Measurements from ENCODE around the gene GRK5. TPM values are rescaled to one million over a fixed set of nuclear protein-coding genes. Genes with fewer than 3 reads are reported as not detected.
A peak's percentile ranks its signal among the peaks of the same experiment; 100 is the strongest.

GRK5 gene
- total RNA-seq, 1 donor: 1.8 TPM

DNA sequence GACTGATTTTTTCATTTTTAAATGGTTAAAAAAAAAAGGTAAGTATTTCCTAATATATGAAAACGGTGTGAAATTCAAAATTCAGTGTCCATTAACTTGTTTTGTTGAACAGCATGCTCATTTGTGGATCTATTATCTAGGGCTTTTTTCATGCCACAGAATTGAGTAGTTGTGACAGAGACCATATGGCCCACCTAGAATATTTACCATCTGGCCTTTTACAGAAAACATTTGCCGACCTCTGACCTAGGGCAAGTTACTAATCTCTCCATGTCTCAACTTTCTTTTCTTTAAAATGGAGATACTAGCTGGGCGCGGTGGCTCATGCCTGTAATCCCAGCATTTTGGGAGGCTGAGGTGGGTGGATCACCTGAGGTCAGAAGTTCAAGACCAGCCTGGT is 41.3 kb downstream of the GRK5 start:
- Histone ChIP-seq H3K27ac (ENCODE audit: low read depth, low read length) (no peak overlapping the region), H3K4me3 (ENCODE audit: insufficient read depth, low read length) (no peak overlapping the region), H3K27me3 (ENCODE audit: insufficient read depth, low read length) (no peaks in the 10 kb centered on the region), H3K4me1 (ENCODE audit: insufficient read depth, low read length) (peaks cover 44% of the 10 kb centered on the region), H3K79me2 (ENCODE audit: insufficient read depth, low read length) (no peaks in the 10 kb centered on the region), H4K20me1 (ENCODE audit: insufficient read depth, low read length) (no peaks in the 10 kb centered on the region), H3K9me3 (ENCODE audit: low read depth, low read length) (no peaks in the 10 kb centered on the region), H2AFZ (ENCODE audit: low read length) (no peak overlapping the region), H3K4me2 (ENCODE audit: insufficient read depth, low read length) (no peak overlapping the region), H3K36me3 (ENCODE audit: insufficient read depth, low read length) (no peaks in the 10 kb centered on the region)
- no peak for DNase-seq (ENCODE audit: insufficient read length, low spot score, missing footprints)
- TF ChIP-seq, protein P1, sequence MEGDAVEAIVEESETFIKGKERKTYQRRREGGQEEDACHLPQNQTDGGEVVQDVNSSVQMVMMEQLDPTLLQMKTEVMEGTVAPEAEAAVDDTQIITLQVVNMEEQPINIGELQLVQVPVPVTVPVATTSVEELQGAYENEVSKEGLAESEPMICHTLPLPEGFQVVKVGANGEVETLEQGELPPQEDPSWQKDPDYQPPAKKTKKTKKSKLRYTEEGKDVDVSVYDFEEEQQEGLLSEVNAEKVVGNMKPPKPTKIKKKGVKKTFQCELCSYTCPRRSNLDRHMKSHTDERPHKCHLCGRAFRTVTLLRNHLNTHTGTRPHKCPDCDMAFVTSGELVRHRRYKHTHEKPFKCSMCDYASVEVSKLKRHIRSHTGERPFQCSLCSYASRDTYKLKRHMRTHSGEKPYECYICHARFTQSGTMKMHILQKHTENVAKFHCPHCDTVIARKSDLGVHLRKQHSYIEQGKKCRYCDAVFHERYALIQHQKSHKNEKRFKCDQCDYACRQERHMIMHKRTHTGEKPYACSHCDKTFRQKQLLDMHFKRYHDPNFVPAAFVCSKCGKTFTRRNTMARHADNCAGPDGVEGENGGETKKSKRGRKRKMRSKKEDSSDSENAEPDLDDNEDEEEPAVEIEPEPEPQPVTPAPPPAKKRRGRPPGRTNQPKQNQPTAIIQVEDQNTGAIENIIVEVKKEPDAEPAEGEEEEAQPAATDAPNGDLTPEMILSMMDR (IDR thresholded peaks at IDR 0.05; ENCODE audit: extremely low read depth, low read depth, low read length): no peak

DNA sequence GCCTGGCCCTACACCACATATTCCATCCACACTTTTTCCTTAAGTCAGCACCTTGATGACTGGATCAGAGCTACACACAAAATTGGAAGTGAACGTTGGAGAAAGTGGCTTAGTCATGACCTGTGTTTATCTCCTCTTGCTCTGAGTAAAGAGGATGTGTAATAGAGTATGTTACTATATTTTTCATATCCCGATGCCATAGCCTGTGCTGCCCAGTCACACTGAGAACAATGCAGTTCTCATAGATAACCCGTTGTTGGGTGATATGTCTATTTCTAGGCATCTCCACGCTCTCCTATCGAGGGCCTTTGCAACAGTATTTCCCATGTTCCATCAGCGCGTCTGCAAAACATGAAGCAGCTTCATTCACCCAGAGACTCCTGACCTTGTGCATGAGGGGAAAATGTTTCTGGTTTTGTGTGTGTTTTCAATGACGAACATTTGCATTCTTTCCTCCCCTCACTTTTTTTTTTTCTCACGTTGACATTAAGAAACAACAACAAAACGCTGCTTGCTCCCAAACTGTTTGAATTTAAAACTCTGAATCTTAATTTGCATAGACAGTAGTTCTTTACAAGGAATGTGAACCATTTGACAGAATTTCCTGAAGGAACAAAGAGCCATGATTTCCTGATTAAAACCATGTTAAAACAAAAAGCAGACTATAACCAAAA is 43.4 kb downstream of the GRK5 start:
- peaks cover 53% of the 10 kb centered on the region for H3K4me1 ChIP-seq (ENCODE audit: insufficient read depth, low read length)
- H3K27ac ChIP-seq (ENCODE audit: low read depth, low read length): peak overlapping the region; percentile 92
- no peaks in the 10 kb centered on the region for H3K79me2 ChIP-seq (ENCODE audit: insufficient read depth, low read length)
- H4K20me1 ChIP-seq (ENCODE audit: insufficient read depth, low read length): no peaks in the 10 kb centered on the region
- no peaks in the 10 kb centered on the region for H3K9me3 ChIP-seq (ENCODE audit: low read depth, low read length)
- H3K4me2 ChIP-seq (ENCODE audit: insufficient read depth, low read length): peak overlapping the region; percentile 32
- no peak overlapping the region for H3K4me3 ChIP-seq (ENCODE audit: insufficient read depth, low read length)
- TF ChIP-seq, protein P1 (IDR thresholded peaks at IDR 0.05; ENCODE audit: extremely low read depth, low read depth, low read length): no peak
- H3K36me3 ChIP-seq (ENCODE audit: insufficient read depth, low read length): no peaks in the 10 kb centered on the region
- no peaks in the 10 kb centered on the region for H3K27me3 ChIP-seq (ENCODE audit: insufficient read depth, low read length)
- peak; percentile 93 for DNase-seq (ENCODE audit: insufficient read length, low spot score, missing footprints)
- no peak overlapping the region for H2AFZ ChIP-seq (ENCODE audit: low read length)

DNA sequence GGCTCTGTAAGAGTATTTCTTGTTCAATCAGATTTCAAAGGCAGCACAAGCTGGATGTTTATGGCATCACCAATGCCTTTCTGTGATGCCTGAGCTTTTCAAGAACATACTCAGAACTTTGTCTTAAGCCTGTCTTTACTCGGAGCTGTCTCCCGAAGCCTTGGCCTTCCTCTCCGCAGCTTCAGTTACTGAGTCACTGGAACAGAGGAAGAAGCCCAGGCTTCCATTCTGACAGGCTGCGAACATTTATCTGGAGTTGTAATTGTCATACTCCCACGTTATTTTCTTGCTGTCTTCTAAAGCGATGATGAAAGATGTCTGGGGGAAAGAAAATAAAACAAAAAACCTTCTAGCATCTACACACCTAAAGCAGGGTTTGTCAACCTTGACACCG is 43.9 kb downstream of the GRK5 start:
- Histone ChIP-seq H2AFZ (ENCODE audit: low read length) (no peak overlapping the region), H3K9me3 (ENCODE audit: low read depth, low read length) (no peaks in the 10 kb centered on the region), H3K27ac (ENCODE audit: low read depth, low read length) (peak overlapping the region; percentile 92), H3K27me3 (ENCODE audit: insufficient read depth, low read length) (no peaks in the 10 kb centered on the region), H3K4me1 (ENCODE audit: insufficient read depth, low read length) (peaks cover 53% of the 10 kb centered on the region), H3K36me3 (ENCODE audit: insufficient read depth, low read length) (no peaks in the 10 kb centered on the region), H3K4me3 (ENCODE audit: insufficient read depth, low read length) (no peak overlapping the region), H3K79me2 (ENCODE audit: insufficient read depth, low read length) (no peaks in the 10 kb centered on the region), H4K20me1 (ENCODE audit: insufficient read depth, low read length) (no peaks in the 10 kb centered on the region), H3K4me2 (ENCODE audit: insufficient read depth, low read length) (peak overlapping the region; percentile 32)
- DNase-seq (ENCODE audit: insufficient read length, low spot score, missing footprints): peak; percentile 80
- TF ChIP-seq, protein P1 (IDR thresholded peaks at IDR 0.05; ENCODE audit: extremely low read depth, low read depth, low read length): no peak

DNA sequence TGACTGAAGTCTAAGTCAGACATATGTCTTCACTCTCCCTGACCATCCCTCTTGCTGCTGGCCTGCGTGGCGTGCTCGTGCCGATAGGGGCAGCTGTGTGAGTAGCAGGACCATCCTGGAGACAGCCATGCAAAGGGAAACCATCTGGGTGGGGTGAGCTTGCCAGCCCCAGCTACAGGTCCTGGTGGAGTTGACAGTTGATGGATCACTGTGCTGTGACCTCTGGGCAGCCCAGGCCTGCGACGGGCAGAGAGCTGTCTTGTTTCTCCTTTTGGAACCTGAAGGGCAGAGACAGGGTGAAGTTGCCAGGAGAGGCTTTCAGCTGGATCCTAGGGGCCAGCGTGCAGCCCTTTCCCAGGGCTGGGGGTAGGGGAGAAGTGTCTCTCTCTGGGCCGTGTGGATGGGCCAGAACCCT is 44.7 kb downstream of the GRK5 start:
- H3K4me1 ChIP-seq (ENCODE audit: insufficient read depth, low read length): peaks cover 46% of the 10 kb centered on the region
- H3K4me3 ChIP-seq (ENCODE audit: insufficient read depth, low read length): no peak overlapping the region
- H3K4me2 ChIP-seq (ENCODE audit: insufficient read depth, low read length): no peak overlapping the region
- no peaks in the 10 kb centered on the region for H3K9me3 ChIP-seq (ENCODE audit: low read depth, low read length)
- H4K20me1 ChIP-seq (ENCODE audit: insufficient read depth, low read length): no peaks in the 10 kb centered on the region
- no peaks in the 10 kb centered on the region for H3K36me3 ChIP-seq (ENCODE audit: insufficient read depth, low read length)
- no peaks in the 10 kb centered on the region for H3K79me2 ChIP-seq (ENCODE audit: insufficient read depth, low read length)
- no peaks in the 10 kb centered on the region for H3K27me3 ChIP-seq (ENCODE audit: insufficient read depth, low read length)
- TF ChIP-seq, protein P1 (IDR thresholded peaks at IDR 0.05; ENCODE audit: extremely low read depth, low read depth, low read length): no peak
- no peak for DNase-seq (ENCODE audit: insufficient read length, low spot score, missing footprints)
- H3K27ac ChIP-seq (ENCODE audit: low read depth, low read length): peak overlapping the region; percentile 92
- no peak overlapping the region for H2AFZ ChIP-seq (ENCODE audit: low read length)
